ENCODE results near the gene TGFB3. TPM values are rescaled to one million over a fixed set of nuclear protein-coding genes. Genes with fewer than 3 reads are reported as not detected.
"Not testable (repeated sequence)": the region's sequence is repeated elsewhere in the genome, so short reads cannot be mapped to it uniquely, and the experiment has no call there.

The TGFB3 gene
- total RNA-seq, 4 donors from 2014 or later = 12.0 to 47.1 (median 23.2) TPM

DNA sequence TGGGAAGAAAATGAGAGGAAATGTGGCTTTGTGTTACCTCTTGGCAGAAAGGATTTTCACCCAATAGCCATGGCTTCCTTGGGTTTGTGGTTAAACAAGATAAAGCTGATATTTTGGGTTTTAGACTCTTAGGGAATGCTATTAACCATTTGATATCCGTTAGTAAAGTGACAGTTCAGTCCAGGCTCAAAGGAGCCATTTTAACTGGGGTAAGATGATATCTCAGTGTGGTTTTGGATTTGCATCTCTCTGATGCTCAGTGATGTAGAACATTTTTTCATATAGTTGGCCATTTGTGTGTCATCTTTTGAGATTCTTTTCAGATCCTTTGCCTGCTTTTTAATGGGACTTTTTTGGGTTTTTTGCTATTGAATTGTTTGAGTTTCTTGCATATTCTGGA is 33.9 kb upstream of the TGFB3 start:
- no peak overlapping the region for H3K4me3 ChIP-seq
- intact Hi-C loops (cut with DNase I) = no loop called here
- DNase-seq (ENCODE audit: extremely low spot score) = no peak
- peaks cover 14 to 27% (median 24%) of the 10 kb centered on the region in 4 donors for H3K4me1 ChIP-seq
- H3K36me3 ChIP-seq = peaks cover 0 to 36% (median 13%) of the 10 kb centered on the region in 4 donors
- H3K9me3 ChIP-seq = no peaks in the 10 kb centered on the region
- no peaks in the 10 kb centered on the region for H3K27me3 ChIP-seq
- no peak overlapping the region for H3K27ac ChIP-seq (replicated peaks in 1 of 4)
- TF ChIP-seq POLR2AphosphoS5 (IDR thresholded peaks at IDR 0.05) (no peak), EP300 (IDR thresholded peaks at IDR 0.05) (no peak), POLR2A (IDR thresholded peaks at IDR 0.05; ENCODE audit: low read depth) (no peak)
- TF ChIP-seq, protein P1, sequence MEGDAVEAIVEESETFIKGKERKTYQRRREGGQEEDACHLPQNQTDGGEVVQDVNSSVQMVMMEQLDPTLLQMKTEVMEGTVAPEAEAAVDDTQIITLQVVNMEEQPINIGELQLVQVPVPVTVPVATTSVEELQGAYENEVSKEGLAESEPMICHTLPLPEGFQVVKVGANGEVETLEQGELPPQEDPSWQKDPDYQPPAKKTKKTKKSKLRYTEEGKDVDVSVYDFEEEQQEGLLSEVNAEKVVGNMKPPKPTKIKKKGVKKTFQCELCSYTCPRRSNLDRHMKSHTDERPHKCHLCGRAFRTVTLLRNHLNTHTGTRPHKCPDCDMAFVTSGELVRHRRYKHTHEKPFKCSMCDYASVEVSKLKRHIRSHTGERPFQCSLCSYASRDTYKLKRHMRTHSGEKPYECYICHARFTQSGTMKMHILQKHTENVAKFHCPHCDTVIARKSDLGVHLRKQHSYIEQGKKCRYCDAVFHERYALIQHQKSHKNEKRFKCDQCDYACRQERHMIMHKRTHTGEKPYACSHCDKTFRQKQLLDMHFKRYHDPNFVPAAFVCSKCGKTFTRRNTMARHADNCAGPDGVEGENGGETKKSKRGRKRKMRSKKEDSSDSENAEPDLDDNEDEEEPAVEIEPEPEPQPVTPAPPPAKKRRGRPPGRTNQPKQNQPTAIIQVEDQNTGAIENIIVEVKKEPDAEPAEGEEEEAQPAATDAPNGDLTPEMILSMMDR (IDR thresholded peaks at IDR 0.05) = no peak
- 78% methylated on average over 1 of the region's 1 CpG for WGBS

DNA sequence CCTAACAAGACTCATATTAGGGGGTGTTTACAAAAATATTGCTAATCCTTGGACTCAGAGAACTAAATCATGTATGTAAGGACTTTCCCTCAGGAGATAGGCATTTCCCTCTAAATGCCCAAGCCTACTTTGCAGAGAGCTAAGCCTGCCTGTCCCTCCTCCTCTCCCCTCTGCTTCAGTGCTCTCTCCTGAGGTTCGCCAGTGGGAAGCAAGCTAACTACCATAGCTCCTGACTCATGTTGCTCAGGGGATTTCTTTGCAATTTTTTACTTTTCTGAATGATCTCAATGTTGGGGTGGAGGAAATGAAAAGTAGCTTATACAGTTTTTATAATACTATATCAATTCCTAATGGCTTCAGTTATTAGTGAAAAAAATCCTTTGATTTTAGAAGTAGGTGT is 33.4 kb upstream of the TGFB3 start:
- Histone ChIP-seq H3K27ac (replicated peaks in 1 of 4) (peak overlapping the region in 1 of 4 donors; percentile 0), H3K4me1 (peaks cover 14 to 27% (median 24%) of the 10 kb centered on the region in 4 donors), H3K9me3 (no peaks in the 10 kb centered on the region), H3K36me3 (peaks cover 0 to 34% (median 11%) of the 10 kb centered on the region in 4 donors), H3K4me3 (no peak overlapping the region), H3K27me3 (no peaks in the 10 kb centered on the region)
- DNase-seq (ENCODE audit: extremely low spot score) = no peak
- no peak for TF ChIP-seq POLR2AphosphoS5 (IDR thresholded peaks at IDR 0.05)
- no peak for TF ChIP-seq EP300 (IDR thresholded peaks at IDR 0.05)
- no peak for TF ChIP-seq POLR2A (IDR thresholded peaks at IDR 0.05; ENCODE audit: low read depth)
- TF ChIP-seq, protein P1 (IDR thresholded peaks at IDR 0.05) = no peak
- intact Hi-C loops (cut with DNase I) = no loop called here
- 86% methylated on average over 1 of the region's 1 CpG for WGBS

DNA sequence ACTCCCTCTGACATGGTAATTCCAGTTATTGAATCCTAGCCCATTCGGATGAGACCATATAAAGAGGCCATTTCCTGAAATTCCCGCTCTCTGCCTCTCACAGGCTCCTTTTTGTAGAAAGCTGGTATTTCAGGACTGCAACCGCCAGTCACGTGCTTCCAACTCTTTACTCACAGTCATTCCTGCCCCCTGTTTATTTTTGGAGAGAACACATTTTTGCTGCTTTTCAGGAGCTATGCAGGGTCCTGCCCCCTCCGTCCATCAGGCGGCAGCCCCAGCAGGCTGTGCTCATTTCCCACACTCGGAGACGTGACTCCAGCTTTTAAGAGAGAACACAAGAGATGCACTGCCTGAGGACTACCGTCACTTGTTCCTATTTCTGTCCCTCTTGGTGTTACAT is 30.6 kb upstream of the TGFB3 start:
- Histone ChIP-seq H3K36me3 (peaks cover 0 to 51% (median 19%) of the 10 kb centered on the region in 4 donors), H3K9me3 (no peaks in the 10 kb centered on the region), H3K4me3 (peak overlapping the region; percentile 2 to 19 (median 13)), H3K27ac (replicated peaks in 1 of 4) (peak overlapping the region; percentile 81 to 84 (median 82)), H3K4me1 (peaks cover 14 to 27% (median 24%) of the 10 kb centered on the region in 4 donors), H3K27me3 (no peaks in the 10 kb centered on the region)
- TF ChIP-seq, protein P1 (IDR thresholded peaks at IDR 0.05) = peak in 1 of 3 experiments; percentile 18
- TF ChIP-seq POLR2A (IDR thresholded peaks at IDR 0.05; ENCODE audit: low read depth) = no peak
- TF ChIP-seq POLR2AphosphoS5 (IDR thresholded peaks at IDR 0.05) = peak; percentile 77 to 79
- peak; percentile 71 for TF ChIP-seq EP300 (IDR thresholded peaks at IDR 0.05)
- intact Hi-C loops (cut with DNase I) = no loop called here
- DNase-seq (ENCODE audit: extremely low spot score) = no peak
- WGBS = 44% methylated on average over 9 of the region's 9 CpGs

DNA sequence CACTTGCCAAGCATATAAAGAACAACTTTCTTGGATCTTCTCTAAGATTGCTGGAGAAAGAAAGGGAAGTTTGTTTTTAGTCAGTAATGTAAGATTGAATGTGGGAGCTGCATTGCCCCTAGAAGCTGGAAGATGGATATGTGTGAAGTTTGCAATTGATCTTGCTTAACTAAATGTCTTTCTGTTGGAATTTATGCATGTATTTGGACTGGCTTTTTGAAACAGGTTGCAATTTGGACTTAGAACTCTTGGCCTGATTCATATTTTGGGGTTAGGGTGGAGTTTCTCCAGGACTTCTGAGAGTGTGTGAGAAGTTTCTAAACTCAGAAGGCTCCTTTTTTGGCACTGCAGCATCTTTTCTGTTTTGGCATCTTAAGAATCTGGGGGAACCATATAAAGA is 30.1 kb upstream of the TGFB3 start:
- Histone ChIP-seq H3K27ac (replicated peaks in 1 of 4) (peak overlapping the region; percentile 81 to 84 (median 82)), H3K4me3 (peak overlapping the region in 2 of 4 donors; percentile 10 to 19), H3K36me3 (peaks cover 0 to 52% (median 23%) of the 10 kb centered on the region in 4 donors), H3K27me3 (no peaks in the 10 kb centered on the region), H3K4me1 (peaks cover 14 to 27% (median 24%) of the 10 kb centered on the region in 4 donors), H3K9me3 (no peaks in the 10 kb centered on the region)
- TF ChIP-seq POLR2AphosphoS5 (IDR thresholded peaks at IDR 0.05) = no peak
- TF ChIP-seq, protein P1 (IDR thresholded peaks at IDR 0.05) = no peak
- TF ChIP-seq EP300 (IDR thresholded peaks at IDR 0.05) = no peak
- no peak for TF ChIP-seq POLR2A (IDR thresholded peaks at IDR 0.05; ENCODE audit: low read depth)
- intact Hi-C loops (cut with DNase I) = no loop called here
- no peak for DNase-seq (ENCODE audit: extremely low spot score)

DNA sequence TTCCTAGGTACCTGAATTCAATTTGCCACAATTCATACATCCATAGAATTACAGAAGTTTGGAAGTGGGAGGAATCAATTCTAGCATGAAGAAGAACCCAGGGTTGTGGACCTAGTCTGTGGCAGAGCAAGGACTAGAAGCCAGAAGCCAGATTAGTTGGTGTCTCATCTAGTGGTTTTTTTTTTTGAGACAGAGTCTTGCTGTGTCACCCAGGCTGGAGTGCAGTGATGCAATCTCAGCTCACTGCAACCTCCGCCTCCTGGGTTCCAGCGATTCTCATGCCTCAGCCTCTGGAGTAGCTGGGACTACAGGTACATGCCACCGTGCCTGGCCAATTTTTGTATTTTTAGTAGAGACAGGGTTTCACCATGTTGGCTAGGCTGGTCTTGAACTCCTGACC is 27.8 kb upstream of the TGFB3 start:
- H3K36me3 ChIP-seq = peaks cover 3 to 68% (median 38%) of the 10 kb centered on the region in 4 donors

More for the DNA sequence above, 27.8 kb upstream of the TGFB3 start:
- H3K27ac ChIP-seq (replicated peaks in 1 of 4); H3K4me3 ChIP-seq; H3K27me3 ChIP-seq; H3K9me3 ChIP-seq; intact Hi-C loops (cut with DNase I); DNase-seq (ENCODE audit: extremely low spot score): not testable (repeated sequence)
- H3K4me1 ChIP-seq = peaks cover 14 to 27% (median 24%) of the 10 kb centered on the region in 4 donors
- WGBS = 93% methylated on average over 3 of the region's 3 CpGs
